Measurements from ENCODE around the gene CCNG2.

CCNG2 gene, protein sequence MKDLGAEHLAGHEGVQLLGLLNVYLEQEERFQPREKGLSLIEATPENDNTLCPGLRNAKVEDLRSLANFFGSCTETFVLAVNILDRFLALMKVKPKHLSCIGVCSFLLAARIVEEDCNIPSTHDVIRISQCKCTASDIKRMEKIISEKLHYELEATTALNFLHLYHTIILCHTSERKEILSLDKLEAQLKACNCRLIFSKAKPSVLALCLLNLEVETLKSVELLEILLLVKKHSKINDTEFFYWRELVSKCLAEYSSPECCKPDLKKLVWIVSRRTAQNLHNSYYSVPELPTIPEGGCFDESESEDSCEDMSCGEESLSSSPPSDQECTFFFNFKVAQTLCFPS

GRCh38 chr4:77156912-77157858, at the start of gene CCNG2:
TSS of gene CCNG2 (plus strand) at chr4:77157207. CDS start at chr4:77158533, 1,326 bp downstream.
- no peak for TF ChIP-seq CTCF (IDR thresholded peaks at IDR 0.05; ENCODE audit: low read depth, low read length, missing control alignments)
- Histone ChIP-seq H3K4me3 (ENCODE audit: low read depth, low read length) (peak within 1 kb of the TSS; percentile 94), H3K27ac (peak within 1 kb of the TSS; percentile 96), H3K36me3 (replicated peaks) (peaks cover 9% of the 10 kb centered on the region), H3K27me3 (replicated peaks) (no peaks in the 10 kb centered on the region)
- in situ Hi-C loops (cut with HindIII; ENCODE audit: low pct_ligation_motif_present, low sequenced_read_pairs) = no loop called here
- peak; percentile 85 for DNase-seq

DNA sequence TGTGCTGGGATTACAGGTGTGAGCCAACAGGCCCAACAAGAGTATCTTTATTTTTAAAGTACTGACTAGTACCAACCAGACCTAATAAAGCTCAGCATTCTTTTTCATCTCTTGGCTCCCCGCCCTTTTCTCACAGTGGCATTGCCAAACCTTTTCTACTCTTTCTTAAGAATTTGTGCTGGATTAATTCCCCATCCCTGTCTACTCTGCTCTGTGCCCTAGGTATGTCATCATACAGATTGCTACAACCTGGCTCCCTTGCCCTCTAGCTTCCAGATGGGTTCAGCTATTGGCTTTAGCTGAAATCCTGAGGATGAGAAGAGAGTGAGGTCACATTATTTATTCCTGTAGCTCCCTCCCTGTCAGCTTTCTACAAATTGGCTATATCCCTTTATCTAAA, 46.3 kb upstream of the CCNG2 start:
- no peak for DNase-seq
- no peak for TF ChIP-seq CTCF (IDR thresholded peaks at IDR 0.05; ENCODE audit: low read depth, low read length, missing control alignments)

DNA sequence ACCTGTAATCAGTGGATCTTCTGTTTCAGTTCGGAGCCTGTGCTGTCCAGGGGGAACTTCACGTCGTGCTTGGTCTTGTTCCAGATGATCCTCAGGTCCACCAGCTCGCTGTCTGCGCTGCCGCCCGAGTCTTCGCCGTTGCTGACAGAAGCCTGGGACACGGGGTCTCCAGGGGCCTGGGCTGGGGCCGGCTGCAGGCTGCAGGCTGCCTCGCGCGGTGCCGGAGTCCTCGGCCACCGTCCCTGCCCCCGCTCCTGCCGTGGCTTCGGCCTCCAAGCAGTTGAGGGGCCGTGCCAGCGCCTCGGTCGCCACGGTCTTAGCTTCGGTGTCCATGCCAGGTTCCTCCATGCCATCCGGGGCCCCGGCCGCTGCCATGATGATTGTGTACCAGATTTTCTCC, 43.9 kb upstream of the CCNG2 start:
- DNase-seq = no peak
- TF ChIP-seq CTCF (IDR thresholded peaks at IDR 0.05; ENCODE audit: low read depth, low read length, missing control alignments) = no peak
- H3K4me3 ChIP-seq (ENCODE audit: low read depth, low read length) = no peak overlapping the region
- H3K36me3 ChIP-seq (replicated peaks) = no peaks in the 10 kb centered on the region
- H3K27ac ChIP-seq = no peak overlapping the region
- in situ Hi-C loops (cut with HindIII; ENCODE audit: low pct_ligation_motif_present, low sequenced_read_pairs) = no loop called here
- H3K27me3 ChIP-seq (replicated peaks) = no peaks in the 10 kb centered on the region

More for the DNA sequence above, 46.3 kb upstream of the CCNG2 start:
- H3K27ac ChIP-seq = no peak overlapping the region
- H3K36me3 ChIP-seq (replicated peaks) = no peaks in the 10 kb centered on the region
- in situ Hi-C loops (cut with HindIII; ENCODE audit: low pct_ligation_motif_present, low sequenced_read_pairs) = no loop called here
- H3K27me3 ChIP-seq (replicated peaks) = no peaks in the 10 kb centered on the region
- H3K4me3 ChIP-seq (ENCODE audit: low read depth, low read length) = no peak overlapping the region

GRCh38 chr4:77117721-77118120, 39.3 kb upstream of the CCNG2 start:
- H3K36me3 ChIP-seq (replicated peaks) = no peaks in the 10 kb centered on the region
- no peak overlapping the region for H3K4me3 ChIP-seq (ENCODE audit: low read depth, low read length)
- TF ChIP-seq CTCF (IDR thresholded peaks at IDR 0.05; ENCODE audit: low read depth, low read length, missing control alignments) = no peak
- in situ Hi-C loops (cut with HindIII; ENCODE audit: low pct_ligation_motif_present, low sequenced_read_pairs) = no loop called here
- H3K27me3 ChIP-seq (replicated peaks) = no peaks in the 10 kb centered on the region
- no peak for DNase-seq
- no peak overlapping the region for H3K27ac ChIP-seq

DNA sequence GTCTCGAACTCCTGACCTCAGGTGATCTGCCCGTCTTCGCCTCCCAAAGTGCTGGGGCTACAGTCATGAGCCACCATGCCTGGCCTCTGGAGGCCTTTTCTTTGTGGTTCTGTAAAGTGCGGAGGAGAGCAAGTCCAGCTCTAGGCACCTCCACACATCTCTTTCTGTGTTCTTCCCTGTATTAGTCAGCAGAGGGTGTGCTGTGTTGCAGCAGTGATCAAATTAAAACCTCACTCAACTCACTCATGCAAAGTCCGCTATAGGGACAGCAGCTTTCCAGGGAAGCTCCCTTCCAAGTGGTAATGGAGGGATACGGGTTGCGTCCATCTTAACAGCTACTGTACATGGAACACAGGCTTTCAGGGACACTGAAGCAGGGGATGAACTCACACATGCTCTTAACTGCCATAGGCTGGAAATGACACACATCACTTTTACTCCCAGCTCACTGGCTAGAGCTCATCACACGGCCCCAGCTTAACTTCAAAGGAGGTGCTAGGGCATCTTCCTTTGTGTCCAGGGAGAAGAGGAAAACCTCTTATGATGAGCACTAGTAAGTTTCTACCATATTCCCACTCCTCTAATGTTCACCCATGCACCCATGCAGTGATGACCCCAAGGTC, 36.0 kb upstream of the CCNG2 start:
- no peaks in the 10 kb centered on the region for H3K36me3 ChIP-seq (replicated peaks)
- no peak for DNase-seq
- in situ Hi-C loops (cut with HindIII; ENCODE audit: low pct_ligation_motif_present, low sequenced_read_pairs) = no loop called here
- H3K27ac ChIP-seq = no peak overlapping the region
- peaks cover 3% of the 10 kb centered on the region for H3K27me3 ChIP-seq (replicated peaks)
- peak; percentile 14 for TF ChIP-seq CTCF (IDR thresholded peaks at IDR 0.05; ENCODE audit: low read depth, low read length, missing control alignments)
- H3K4me3 ChIP-seq (ENCODE audit: low read depth, low read length) = no peak overlapping the region

Measured in brain microvascular endothelial cell (primary cell).